GM23338 (cell line): ENCODE data around the gene ANO4. TPM values are rescaled to one million over a fixed set of nuclear protein-coding genes. Genes with fewer than 3 reads are reported as not detected.

Source experiments
- ATAC-seq: fragments of 200-7000 bp; cut with Tn5 transposase; 3 replicates; pipeline ENCODE4 v1.9.1; 2020
- DNase-seq: peaks from one replicate; pipeline ENCODE4 v3.0.0-alpha.2; 2015; ENCODE audit warnings: low spot score
- H2AFZ ChIP-seq: fragments of 200-600 bp; sonication (generic); 2 replicates; pipeline ENCODE4 v1.8.0; 2016; ENCODE audit warnings: antibody characterized with exemption, mild to moderate bottlenecking, moderate library complexity
- H3F3A ChIP-seq: fragments of 200-600 bp; sonication (generic); replicated peaks from 2 replicates; pipeline ENCODE4 v1.8.0; 2017; ENCODE audit warnings: antibody characterized with exemption, mixed run types, low read depth
- H3K27ac ChIP-seq: fragments of 200-600 bp; sonication (generic); 2 replicates; pipeline ENCODE4 v1.6.1; 2016; ENCODE audit warnings: low read depth
- H3K27me3 ChIP-seq: fragments of 200-600 bp; sonication (generic); 2 replicates; pipeline ENCODE4 v1.8.0; 2016; ENCODE audit warnings: mild to moderate bottlenecking, mixed run types, moderate library complexity; ENCODE audit not compliant: insufficient read depth
- H3K36me3 ChIP-seq: fragments of 200-600 bp; sonication (generic); 2 replicates; pipeline ENCODE4 v1.8.0; 2016; ENCODE audit warnings: mild to moderate bottlenecking; ENCODE audit not compliant: insufficient read depth
- H3K4me1 ChIP-seq: fragments of 200-600 bp; sonication (generic); 2 replicates; pipeline ENCODE4 v1.8.0; 2016; ENCODE audit warnings: mild to moderate bottlenecking, moderate library complexity; ENCODE audit not compliant: insufficient read depth
- H3K4me2 ChIP-seq: fragments of 200-600 bp; sonication (generic); 2 replicates; pipeline ENCODE4 v1.7.1; 2017; ENCODE audit warnings: mixed run types
- H3K4me3 ChIP-seq: fragments of 200-600 bp; sonication (generic); 2 replicates; pipeline ENCODE4 v1.6.1; 2016; ENCODE audit warnings: mixed run types
- H3K79me2 ChIP-seq: fragments of 200-600 bp; sonication (generic); replicated peaks from 2 replicates; pipeline ENCODE4 v1.8.0; 2017; ENCODE audit warnings: mild to moderate bottlenecking; ENCODE audit not compliant: insufficient read depth
- H3K9me2 ChIP-seq: fragments of 200-600 bp; sonication (generic); 2 replicates; pipeline ENCODE4 v1.8.0; 2017; ENCODE audit not compliant: insufficient read depth
- H4K20me1 ChIP-seq: fragments of 200-600 bp; sonication (generic); replicated peaks from 2 replicates; pipeline ENCODE4 v1.8.0; 2017; ENCODE audit warnings: mild to moderate bottlenecking; ENCODE audit not compliant: insufficient read depth
- H3K27ac Mint-ChIP-seq: 2 replicates; pipeline ENCODE4 v1.8.0; 2020; ENCODE audit warnings: inconsistent platforms, mild to moderate bottlenecking, moderate library complexity, mixed read lengths
- H3K27me3 Mint-ChIP-seq: 3 replicates; pipeline ENCODE4 v1.8.0; 2022; ENCODE audit warnings: low read depth, mild to moderate bottlenecking, moderate library complexity, mixed read lengths, inconsistent platforms; ENCODE audit not compliant: insufficient read depth, poor library complexity
- H3K36me3 Mint-ChIP-seq: 3 replicates; pipeline ENCODE4 v1.8.0; 2021; ENCODE audit warnings: low read depth, mild to moderate bottlenecking, inconsistent platforms, moderate library complexity, mixed read lengths
- H3K4me1 Mint-ChIP-seq: 3 replicates; pipeline ENCODE4 v1.8.0; 2020; ENCODE audit warnings: mild to moderate bottlenecking, inconsistent platforms, mixed read lengths
- H3K4me3 Mint-ChIP-seq: 3 replicates; pipeline ENCODE4 v1.8.0; 2021; ENCODE audit warnings: moderate library complexity, mild to moderate bottlenecking, inconsistent platforms, mixed read lengths
- H3K9me3 Mint-ChIP-seq: 3 replicates; pipeline ENCODE4 v1.8.0; 2020; ENCODE audit warnings: moderate library complexity, mild to moderate bottlenecking, inconsistent platforms, mixed read lengths
- CREB1 ChIP-seq: fragments of 250-450 bp; sonication (Bioruptor Pico); IDR thresholded peaks from 2 replicates; pipeline ENCODE4 v1.5.0; 2020; ENCODE audit warnings: low read depth, mild to moderate bottlenecking, moderate library complexity
- ETS1 ChIP-seq: IDR thresholded peaks from 2 replicates; pipeline ENCODE4 v1.6.1; 2016; ENCODE audit warnings: antibody characterized with exemption
- EZH2 ChIP-seq: fragments of 200-600 bp; sonication (generic); IDR thresholded peaks from one replicate; pipeline ENCODE4 v1.8.0; 2017; ENCODE audit warnings: antibody characterized with exemption, mild to moderate bottlenecking, low read depth; ENCODE audit not compliant: unreplicated experiment
- EZH2phosphoT487 ChIP-seq: fragments of 200-600 bp; sonication (generic); IDR thresholded peaks from one replicate; pipeline ENCODE4 v1.8.1; 2018; ENCODE audit warnings: antibody characterized with exemption; ENCODE audit not compliant: unreplicated experiment
- JUNB ChIP-seq: IDR thresholded peaks from one replicate; pipeline ENCODE4 v1.6.1; 2016; ENCODE audit warnings: antibody characterized with exemption; ENCODE audit not compliant: unreplicated experiment
- POLR2AphosphoS5 ChIP-seq: IDR thresholded peaks from 2 replicates; pipeline ENCODE4 v1.6.1; 2016; ENCODE audit warnings: antibody characterized with exemption, low read depth
- REST ChIP-seq: IDR thresholded peaks from one replicate; pipeline ENCODE4 v1.6.1; 2018; ENCODE audit warnings: antibody characterized with exemption; ENCODE audit not compliant: unreplicated experiment
- STAT1 ChIP-seq: IDR thresholded peaks from one replicate; pipeline ENCODE4 v1.6.1; 2016; ENCODE audit warnings: antibody characterized with exemption; ENCODE audit not compliant: unreplicated experiment
- ZNF331 ChIP-seq: fragments of 250-450 bp; sonication (Bioruptor Pico); IDR thresholded peaks from 2 replicates; pipeline ENCODE4 v1.5.0; 2020; ENCODE audit warnings: low read depth, mild to moderate bottlenecking, moderate library complexity
- ZNF462 ChIP-seq: fragments of 250-450 bp; sonication (Bioruptor Pico); IDR thresholded peaks from 2 replicates; pipeline ENCODE4 v1.5.0; 2020; ENCODE audit warnings: mild to moderate bottlenecking, moderate library complexity
- polyA plus RNA-seq: library from polyadenylated mRNA; unstranded; fragments of >200 nt; fragmentation: Nextera tagmentation; extraction: Ambion mirVana; gene quantifications from 2 replicates; pipeline ENCODE4 v1.2.1, GENCODE V29; 2016
- total RNA-seq: library from RNA; depleted of rRNA; stranded (reverse); fragments of >200 nt; shearing (Covaris generic); gene quantifications from 2 replicates; pipeline ENCODE4 v1.2.3, GENCODE V29; 2014

Gene ANO4
- total and polyA plus RNA-seq, 2 experiments from 2014 or later, result 1.7 to 8.7 TPM

- Histone ChIP-seq H3K4me3 (no peak overlapping the region), H2AFZ (no peak overlapping the region), H4K20me1 (no peaks in the 10 kb centered on the region), H3K4me1 (no peaks in the 10 kb centered on the region), H3K27me3 (no peaks in the 10 kb centered on the region), H3K27ac (no peak overlapping the region), H3F3A (no peaks in the 10 kb centered on the region), H3K36me3 (no peaks in the 10 kb centered on the region), H3K79me2 (no peaks in the 10 kb centered on the region), H3K9me2 (no peaks in the 10 kb centered on the region), H3K4me2 (no peak overlapping the region)
- ATAC-seq, result no peak
- Mint-ChIP-seq H3K36me3 (no peaks in the 10 kb centered on the region), H3K27me3 (peaks cover 3% of the 10 kb centered on the region), H3K27ac (no peak overlapping the region), H3K4me1 (no peaks in the 10 kb centered on the region), H3K9me3 (no peaks in the 10 kb centered on the region), H3K4me3 (no peak overlapping the region)
- TF ChIP-seq JUNB (no peak), STAT1 (no peak), EZH2 (no peak), POLR2AphosphoS5 (no peak), REST (no peak), ZNF331 (CRISPR knock-in tag) (no peak)
- no peak for DNase-seq
Measured at GRCh38 chr12:100940503-100940902, 145.9 kb downstream of the ANO4 start.

GRCh38 chr12:100942984-100943749 is 148.6 kb downstream of the ANO4 start:
- no peaks in the 10 kb centered on the region for H3K36me3 Mint-ChIP-seq
- no peaks in the 10 kb centered on the region for H3K79me2 ChIP-seq
- no peak overlapping the region for H3K4me3 ChIP-seq
- no peaks in the 10 kb centered on the region for H3F3A ChIP-seq
- H3K4me1 ChIP-seq, result no peaks in the 10 kb centered on the region
- no peaks in the 10 kb centered on the region for H3K9me2 ChIP-seq
- no peaks in the 10 kb centered on the region for H3K27me3 ChIP-seq
- no peaks in the 10 kb centered on the region for H3K36me3 ChIP-seq
- no peak overlapping the region for H3K4me3 Mint-ChIP-seq
- H3K27ac Mint-ChIP-seq, result no peak overlapping the region
- no peak overlapping the region for H3K27ac ChIP-seq
- H3K4me2 ChIP-seq, result no peak overlapping the region
- no peaks in the 10 kb centered on the region for H3K9me3 Mint-ChIP-seq
- ATAC-seq (no peak), DNase-seq (no peak)
- H3K4me1 Mint-ChIP-seq, result no peaks in the 10 kb centered on the region
- H4K20me1 ChIP-seq, result no peaks in the 10 kb centered on the region
- no peak overlapping the region for H2AFZ ChIP-seq
- H3K27me3 Mint-ChIP-seq, result peaks cover 3% of the 10 kb centered on the region
- TF ChIP-seq ZNF331 (CRISPR knock-in tag), result no peak
- TF ChIP-seq POLR2AphosphoS5, result no peak
- no peak for TF ChIP-seq EZH2
- TF ChIP-seq ZNF462 (CRISPR knock-in tag), result no peak
- no peak for TF ChIP-seq EZH2phosphoT487
- no peak for TF ChIP-seq ETS1
- TF ChIP-seq CREB1 (CRISPR knock-in tag), result no peak
- no peak for TF ChIP-seq JUNB
